Subcutaneous abdominal adipose tissue (tissue), 5 donors: ENCODE results near the gene ARSH.
A peak's percentile ranks its signal among the peaks of the same experiment; 100 is the strongest.
"Not testable (repeated sequence)": the region's sequence is repeated elsewhere in the genome, so short reads cannot be mapped to it uniquely, and the experiment has no call there.

Experiments
- H3K27ac ChIP-seq: one replicate; pipeline ENCODE4 v1.7.0; 2013; ENCODE audit warnings: low read depth, mild to moderate bottlenecking, inconsistent platforms, low read length, moderate library complexity
- H3K27me3 ChIP-seq, 5 donors: one replicate each; pipeline ENCODE4 v1.7.0; 2013; ENCODE audit warnings: low read length in 5 of 5, inconsistent platforms in 1 of 5; ENCODE audit not compliant: control insufficient read depth in 5 of 5, insufficient read depth in 4 of 5
- H3K36me3 ChIP-seq, 5 donors: one replicate each; pipeline ENCODE4 v1.7.0; 2013; ENCODE audit warnings: low read length in 5 of 5; ENCODE audit not compliant: control insufficient read depth in 5 of 5, insufficient read depth in 5 of 5
- H3K4me1 ChIP-seq, 5 donors: one replicate each; pipeline ENCODE4 v1.7.0; 2013; ENCODE audit warnings: low read length in 5 of 5, mild to moderate bottlenecking in 3 of 5, moderate library complexity in 1 of 5; ENCODE audit not compliant: control insufficient read depth in 5 of 5, insufficient read depth in 5 of 5
- H3K4me3 ChIP-seq, 5 donors: one replicate each; pipeline ENCODE4 v1.7.0; 2013; ENCODE audit warnings: low read length in 5 of 5, low read depth in 1 of 5
- H3K9ac ChIP-seq, 5 donors: one replicate each; pipeline ENCODE4 v1.7.0; 2013; ENCODE audit warnings: low read length in 5 of 5, mild to moderate bottlenecking in 4 of 5, moderate library complexity in 3 of 5
- H3K9me3 ChIP-seq, 5 donors: one replicate each; pipeline ENCODE4 v1.7.0; 2013; ENCODE audit warnings: low read length in 5 of 5; ENCODE audit not compliant: control insufficient read depth in 5 of 5
- donor health status: healthy.
- donor health status: healthy.
- donor health status: healthy.
- donor health status: healthy.
- donor health status: healthy.

ARSH gene

DNA sequence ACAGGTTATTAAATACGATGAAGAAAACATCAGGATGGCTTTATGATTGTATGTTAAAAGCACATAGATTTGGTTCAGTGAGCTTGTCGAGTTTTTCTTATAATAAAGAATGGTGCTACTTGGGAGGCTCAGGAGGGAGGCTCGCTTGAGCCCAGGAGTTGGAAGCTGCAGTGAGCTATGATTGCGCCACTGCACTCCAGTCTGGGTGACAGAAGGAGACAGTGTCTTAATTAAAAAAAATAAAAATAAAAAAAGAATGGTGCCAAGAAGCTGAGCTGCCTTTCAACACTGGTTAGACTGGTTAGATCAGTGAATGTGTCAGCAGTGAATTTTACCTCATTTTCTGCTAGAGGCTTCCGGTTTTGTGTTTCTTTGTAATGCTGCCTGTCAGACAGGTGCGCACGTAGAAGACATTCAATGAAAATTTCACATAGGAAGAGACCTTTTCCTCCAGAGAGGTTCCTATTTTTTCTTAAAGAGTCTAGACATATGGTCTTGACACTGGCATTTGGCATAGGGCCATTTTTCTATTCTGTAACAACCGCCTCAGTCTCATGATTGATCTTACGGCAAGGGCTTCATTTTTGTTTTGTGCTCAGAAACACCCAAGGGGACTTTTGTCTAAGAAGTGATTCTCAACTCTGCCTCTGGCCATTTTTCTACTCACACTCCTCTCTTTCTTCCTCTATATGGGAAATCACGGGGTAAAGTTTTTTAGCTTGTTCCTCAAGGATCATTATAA, 19.9 kb downstream of the ARSH start:
- Histone ChIP-seq H3K4me3 (no peak overlapping the region), H3K27ac (no peak overlapping the region), H3K9me3 (peaks cover 0 to 1% (median 0%) of the 10 kb centered on the region in 5 donors), H3K4me1 (no peaks in the 10 kb centered on the region), H3K36me3 (no peaks in the 10 kb centered on the region), H3K9ac (no peak overlapping the region), H3K27me3 (peaks cover 0 to 3% (median 0%) of the 10 kb centered on the region in 5 donors)

DNA sequence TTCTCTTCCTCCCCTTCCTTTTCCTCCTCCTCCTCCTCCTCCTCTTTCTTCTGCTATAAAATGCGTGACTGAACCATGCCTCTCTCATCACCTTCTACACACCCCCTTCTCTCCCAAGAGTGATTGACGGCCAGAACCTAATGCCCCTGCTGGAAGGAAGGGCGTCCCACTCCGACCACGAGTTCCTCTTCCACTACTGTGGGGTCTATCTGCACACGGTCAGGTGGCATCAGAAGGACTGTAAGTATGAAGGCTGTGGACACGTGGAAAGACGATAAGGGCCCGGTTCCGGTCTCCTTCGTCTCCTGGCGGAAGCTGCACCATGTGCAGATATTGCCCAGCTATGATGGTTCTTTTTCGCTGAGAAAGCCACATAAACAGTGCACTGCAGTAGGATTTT, 22.8 kb downstream of the ARSH start:
- Histone ChIP-seq H3K9ac (no peak overlapping the region), H3K36me3 (no peaks in the 10 kb centered on the region), H3K27ac (no peak overlapping the region), H3K9me3 (peaks cover 0 to 5% (median 2%) of the 10 kb centered on the region in 5 donors), H3K4me1 (no peaks in the 10 kb centered on the region), H3K27me3 (peaks cover 0 to 4% (median 0%) of the 10 kb centered on the region in 5 donors), H3K4me3 (no peak overlapping the region)

DNA sequence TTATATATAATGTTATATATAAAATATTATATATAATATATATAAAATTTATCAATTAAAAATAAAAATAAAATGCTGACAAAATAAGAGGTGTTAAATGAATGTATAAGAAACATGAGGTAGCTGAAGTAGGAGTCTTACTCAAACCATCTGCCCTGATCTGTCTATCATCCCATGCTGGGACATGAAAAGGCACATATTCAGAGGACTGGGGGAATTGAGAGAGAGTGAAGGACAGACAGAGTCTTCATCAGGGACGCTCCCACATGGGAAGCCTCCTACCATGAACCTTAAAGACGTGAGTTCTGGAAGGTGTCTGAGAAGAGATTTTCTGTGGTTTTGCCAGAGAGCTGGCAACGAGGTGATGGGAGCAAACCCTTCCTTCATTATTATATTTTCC, 30.9 kb downstream of the ARSH start:
- H3K9me3 ChIP-seq, result peaks cover 0 to 2% (median 0%) of the 10 kb centered on the region in 5 donors
- H3K27ac ChIP-seq, result no peak overlapping the region
- H3K9ac ChIP-seq, result no peak overlapping the region
- H3K36me3 ChIP-seq, result no peaks in the 10 kb centered on the region
- no peaks in the 10 kb centered on the region for H3K27me3 ChIP-seq
- peaks cover 0 to 11% (median 3%) of the 10 kb centered on the region in 5 donors for H3K4me1 ChIP-seq
- H3K4me3 ChIP-seq, result no peak overlapping the region

DNA sequence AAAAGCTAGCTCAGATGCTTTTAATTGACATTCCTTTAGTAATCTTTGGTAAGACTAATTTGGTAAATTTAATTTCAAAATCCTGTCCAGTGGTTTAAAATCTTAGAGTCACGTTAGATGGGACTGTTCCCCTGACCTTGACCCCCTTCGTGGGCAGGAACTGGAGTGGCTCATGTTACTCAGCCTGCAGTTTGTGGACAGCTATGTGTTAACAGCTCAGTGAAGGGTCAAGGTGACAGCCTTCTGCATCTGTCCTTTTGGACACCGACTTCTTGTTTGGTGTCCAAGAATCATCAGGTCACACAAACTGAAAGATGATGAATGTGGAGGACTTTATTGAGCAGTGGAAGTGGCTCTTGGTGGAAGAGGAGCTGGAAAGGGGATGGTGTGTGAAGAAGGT, 37.9 kb downstream of the ARSH start:
- Histone ChIP-seq H3K4me3 (no peak overlapping the region), H3K4me1 (peaks cover 0 to 14% (median 3%) of the 10 kb centered on the region in 5 donors), H3K27ac (no peak overlapping the region), H3K9ac (no peak overlapping the region), H3K36me3 (no peaks in the 10 kb centered on the region), H3K9me3 (no peaks in the 10 kb centered on the region), H3K27me3 (no peaks in the 10 kb centered on the region)

DNA sequence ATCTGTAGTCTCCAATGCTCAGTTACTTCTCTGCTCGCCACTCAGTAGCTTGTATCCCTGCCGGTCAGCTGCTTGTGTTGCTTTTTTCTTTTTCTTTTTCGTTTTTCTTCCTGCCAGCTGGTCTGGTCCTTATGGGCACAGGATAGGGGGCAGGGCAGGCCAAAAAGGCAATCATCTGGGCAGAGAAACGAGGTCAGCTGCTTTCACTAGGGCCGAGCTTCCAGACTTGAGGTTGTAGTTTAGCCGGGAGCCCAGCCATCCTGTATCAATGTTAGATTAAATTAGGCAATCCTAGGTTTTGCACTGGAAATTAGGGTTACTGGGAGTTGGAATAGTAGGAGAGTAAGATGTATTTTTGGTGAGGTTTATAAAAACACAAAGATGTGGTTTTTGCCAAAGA, 38.3 kb downstream of the ARSH start:
- Histone ChIP-seq H3K27ac (no peak overlapping the region), H3K36me3 (no peaks in the 10 kb centered on the region), H3K4me3 (no peak overlapping the region), H3K9me3 (no peaks in the 10 kb centered on the region), H3K9ac (no peak overlapping the region), H3K4me1 (peaks cover 0 to 14% (median 3%) of the 10 kb centered on the region in 5 donors), H3K27me3 (no peaks in the 10 kb centered on the region)

DNA sequence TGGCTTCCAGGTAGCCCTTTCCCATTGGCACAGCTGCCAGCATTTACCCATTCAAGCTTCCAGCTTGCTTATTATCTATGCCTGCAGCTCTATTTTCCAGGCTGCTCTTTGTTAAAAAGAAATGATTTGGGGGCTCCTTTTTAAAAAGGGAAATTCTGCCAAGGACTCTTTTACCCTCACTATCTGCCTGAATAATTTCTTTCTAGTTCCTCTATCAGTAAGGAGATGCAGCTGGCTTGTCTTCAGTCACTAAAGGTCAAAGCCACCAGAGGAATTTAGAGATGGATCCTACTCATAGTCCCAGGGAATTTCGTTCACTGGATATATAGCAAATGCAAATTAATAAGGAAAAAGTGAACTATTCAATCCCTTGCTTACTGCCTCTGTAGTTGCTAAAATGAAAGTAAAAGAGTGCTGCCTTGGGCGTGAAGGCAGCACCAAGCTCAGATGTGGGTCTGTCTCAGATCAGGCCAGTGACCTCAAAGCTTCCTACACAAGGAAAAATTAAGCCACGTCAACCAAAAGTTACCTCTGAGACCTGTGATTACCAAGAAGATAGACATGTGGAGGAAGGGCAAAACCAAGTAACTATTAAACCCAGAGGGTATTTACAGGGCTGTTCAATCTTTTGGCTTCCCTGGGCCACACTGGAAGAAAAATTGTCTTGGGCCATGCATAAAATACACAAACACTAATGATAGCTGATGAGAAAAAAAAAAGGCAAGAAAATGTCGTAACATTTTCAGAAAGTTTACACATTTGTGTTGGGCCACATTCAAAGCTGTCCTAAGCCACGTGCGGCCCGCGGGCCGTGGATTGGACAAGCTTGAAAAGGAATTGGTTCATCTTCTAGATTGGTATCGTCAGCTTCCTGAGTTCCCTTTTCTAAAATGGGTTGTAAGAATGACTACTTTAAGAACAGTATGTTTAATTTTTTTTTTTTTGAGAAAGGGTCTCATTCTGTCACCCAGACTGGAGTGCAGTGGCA, 40.2 kb downstream of the ARSH start:
- Histone ChIP-seq H3K4me1 (peaks cover 0 to 3% (median 0%) of the 10 kb centered on the region in 5 donors), H3K36me3 (no peaks in the 10 kb centered on the region), H3K4me3 (no peak overlapping the region), H3K9me3 (no peaks in the 10 kb centered on the region), H3K27ac (no peak overlapping the region), H3K27me3 (no peaks in the 10 kb centered on the region), H3K9ac (no peak overlapping the region)

DNA sequence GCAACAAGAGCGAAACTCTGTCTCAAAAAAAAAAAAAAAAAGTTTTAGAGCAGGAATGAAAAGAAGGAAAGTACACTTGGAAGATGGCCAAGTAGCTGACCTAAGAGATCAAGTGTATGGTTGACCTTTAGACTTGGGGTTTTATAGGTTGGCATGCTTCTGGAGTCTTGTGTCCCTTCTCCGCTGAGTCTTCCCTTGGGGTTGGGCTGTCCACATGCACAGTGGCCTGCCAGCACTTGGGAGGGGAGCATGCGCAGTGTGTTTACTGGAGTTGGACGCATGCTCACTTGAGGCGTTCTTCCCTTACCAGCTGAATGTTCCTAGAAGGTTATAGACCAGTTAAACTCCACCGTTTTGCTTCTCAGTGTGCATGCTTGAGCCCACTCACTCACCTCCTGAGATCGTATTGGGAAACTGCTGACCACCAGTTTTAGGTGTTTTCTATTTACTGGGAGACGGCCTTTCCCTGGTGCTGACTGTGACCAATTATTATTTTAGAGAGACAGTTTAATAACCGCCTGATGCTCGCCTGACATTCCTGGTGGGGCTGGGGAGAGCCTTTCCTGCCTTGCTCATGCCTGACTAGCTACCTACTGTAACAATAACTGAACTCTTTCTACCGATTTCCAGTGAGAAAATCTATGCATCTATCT, 44.3 kb downstream of the ARSH start:
- not testable (repeated sequence) for H3K4me1 ChIP-seq, H3K36me3 ChIP-seq, H3K4me3 ChIP-seq, H3K27me3 ChIP-seq, H3K9ac ChIP-seq, H3K27ac ChIP-seq, H3K9me3 ChIP-seq

DNA sequence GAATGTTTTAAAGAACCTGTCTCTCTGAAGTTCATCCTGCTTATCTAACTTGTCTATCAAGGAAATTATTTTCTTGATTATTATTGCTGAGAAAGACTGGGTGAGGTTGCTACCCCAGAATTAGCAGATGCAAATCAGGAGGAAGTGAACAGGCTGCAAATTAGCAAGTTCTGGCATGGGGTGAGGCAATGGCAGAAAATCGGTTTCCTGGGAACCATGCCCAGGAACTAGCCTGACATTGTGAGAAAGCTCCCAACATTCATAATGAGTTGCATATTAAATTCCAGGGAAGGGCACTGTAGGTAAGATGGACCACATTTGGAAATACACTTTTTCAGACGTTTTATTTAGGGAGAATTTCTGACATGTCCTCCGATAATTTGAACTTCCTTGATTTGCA, 46.5 kb downstream of the ARSH start:
- Histone ChIP-seq H3K36me3 (no peaks in the 10 kb centered on the region), H3K4me3 (no peak overlapping the region), H3K9ac (no peak overlapping the region), H3K27ac (no peak overlapping the region), H3K9me3 (no peaks in the 10 kb centered on the region), H3K27me3 (no peaks in the 10 kb centered on the region), H3K4me1 (no peaks in the 10 kb centered on the region)

DNA sequence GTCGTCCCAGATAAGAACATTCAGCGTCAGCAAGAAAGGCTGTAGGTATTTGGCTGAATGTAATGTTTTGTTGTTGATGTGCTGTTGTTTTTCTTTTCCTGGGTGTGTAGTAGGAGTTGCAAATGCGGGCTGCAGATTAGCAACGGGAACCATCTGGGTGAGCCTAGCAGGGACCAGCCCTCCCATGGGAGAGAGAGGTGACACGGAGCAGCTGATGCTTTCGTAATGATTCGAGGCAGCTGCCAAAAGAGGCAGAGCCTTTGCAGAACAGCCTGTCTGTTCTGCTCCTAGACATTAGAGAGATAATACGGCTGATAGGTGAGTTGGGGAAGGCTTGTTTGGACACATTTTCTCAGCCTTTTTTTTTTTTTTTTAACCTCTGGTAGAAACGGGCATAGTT, 60.2 kb downstream of the ARSH start:
- no peak overlapping the region for H3K27ac ChIP-seq
- H3K4me1 ChIP-seq, result peaks cover 0 to 4% (median 0%) of the 10 kb centered on the region in 5 donors
- no peaks in the 10 kb centered on the region for H3K9me3 ChIP-seq
- H3K27me3 ChIP-seq, result no peaks in the 10 kb centered on the region
- H3K9ac ChIP-seq, result no peak overlapping the region
- no peaks in the 10 kb centered on the region for H3K36me3 ChIP-seq
- peak overlapping the region in 1 of 5 donors; percentile 4 for H3K4me3 ChIP-seq
